Endothelial cell of umbilical vein (primary cell): ENCODE measurements around the gene GOLGA2. TPM values are rescaled to one million over a fixed set of nuclear protein-coding genes. Genes with fewer than 3 reads are reported as not detected.

Experiments
- BruUV-seq: library from RNA; stranded (reverse); fragments of 400-500 nt; replicated peaks from 2 replicates; lab custom pipeline; 2021; lab: Mats Ljungman, UMichigan
- CTCF ChIA-PET: fragments of 300-600, 350-600 bp; sonication (Branson Sonifier 250); formaldehyde crosslinking; loops from one replicate; lab custom pipeline; 2021; ENCODE audit warnings: antibody characterized with exemption, inconsistent platforms; lab: Charles Lee
- POLR2A ChIA-PET: fragments of 300-600, 350-600 bp; sonication (Branson Sonifier 250); formaldehyde crosslinking; loops from one replicate; lab custom pipeline; 2021; ENCODE audit warnings: antibody characterized with exemption, inconsistent platforms; lab: Charles Lee
- DNase-seq: peaks from one replicate; pipeline ENCODE4 v3.0.0-alpha.2; 2011; ENCODE audit warnings: low read depth, low spot score
- FAIRE-seq: peaks from 2 replicates; lab custom pipeline; 2011; peaks lifted over from hg19 to GRCh38; lab: Jason Lieb, UNC
- H2AFZ ChIP-seq: 2 replicates; pipeline ENCODE4 v1.6.0; 2012; ENCODE audit warnings: low read depth, low read length, control low read depth, inconsistent platforms
- H3K27ac ChIP-seq: 2 replicates; pipeline ENCODE4 v1.5.1; 2011; ENCODE audit warnings: low read depth, mild to moderate bottlenecking, control low read depth, low read length, moderate library complexity; ENCODE audit not compliant: insufficient read depth
- H3K27me3 ChIP-seq, 2 experiments: 2 replicates each; pipeline versions ENCODE4 v1.6.0 to v1.6.1; 2011; ENCODE audit warnings: low read length in 2 of 2, mixed read lengths in 1 of 2; ENCODE audit not compliant: control insufficient read depth in 2 of 2, insufficient read depth in 2 of 2
- H3K36me3 ChIP-seq, 2 experiments: 2 replicates in 1 of 2; 3 replicates in 1 of 2; pipeline ENCODE4 v1.5.1; 2011; ENCODE audit warnings: low read length in 2 of 2, mild to moderate bottlenecking in 1 of 2, moderate library complexity in 1 of 2; ENCODE audit not compliant: control insufficient read depth in 2 of 2, insufficient read depth in 2 of 2; ENCODE audit errors: extremely low read depth in 1 of 2
- H3K4me1 ChIP-seq: 3 replicates; pipeline ENCODE4 v1.5.1; 2011; ENCODE audit warnings: mild to moderate bottlenecking, low read length; ENCODE audit not compliant: control insufficient read depth, insufficient read depth; ENCODE audit errors: extremely low read depth
- H3K4me2 ChIP-seq: 2 replicates; pipeline ENCODE4 v1.6.1; 2011; ENCODE audit warnings: low read length, control low read depth, mixed read lengths; ENCODE audit not compliant: insufficient read depth
- H3K4me3 ChIP-seq, 3 experiments: fragments of 200-600 bp in 1 of 3; sonication (generic), shearing (Covaris generic) in 1 of 3; replicated peaks in 1 of 3; 2 replicates each; pipeline ENCODE4 v1.5.1; 2011 to 2016; ENCODE audit warnings: control low read depth in 3 of 3, low read length in 3 of 3, mild to moderate bottlenecking in 2 of 3, inconsistent platforms in 1 of 3, low read depth in 1 of 3, moderate library complexity in 1 of 3; ENCODE audit not compliant: insufficient read depth in 1 of 3
- H3K79me2 ChIP-seq: 2 replicates; pipeline ENCODE4 v1.6.0; 2012; ENCODE audit warnings: low read length, inconsistent platforms; ENCODE audit not compliant: control insufficient read depth, insufficient read depth
- H3K9ac ChIP-seq: replicated peaks from 2 replicates; pipeline ENCODE3; 2011; ENCODE audit warnings: low read length, control low read depth; ENCODE audit not compliant: insufficient read depth; ENCODE audit errors: extremely low read depth
- H3K9me1 ChIP-seq: replicated peaks from 3 replicates; pipeline ENCODE4 v1.6.0; 2011; ENCODE audit warnings: mild to moderate bottlenecking, low read length; ENCODE audit not compliant: control insufficient read depth, insufficient read depth; ENCODE audit errors: extremely low read depth
- H3K9me3 ChIP-seq: replicated peaks from 2 replicates; pipeline ENCODE4 v1.5.1; 2012; ENCODE audit warnings: low read length, inconsistent platforms; ENCODE audit not compliant: control insufficient read depth, insufficient read depth
- H4K20me1 ChIP-seq: replicated peaks from 2 replicates; pipeline ENCODE3; 2011; ENCODE audit warnings: mild to moderate bottlenecking, low read length; ENCODE audit not compliant: control insufficient read depth, insufficient read depth; ENCODE audit errors: extremely low read depth
- EZH2 ChIP-seq: IDR thresholded peaks from 2 replicates; pipeline ENCODE4 v1.6.1; 2012; ENCODE audit warnings: borderline replicate concordance, low read depth, mild to moderate bottlenecking, moderate library complexity, low read length, inconsistent platforms; ENCODE audit not compliant: severe bottlenecking
- FOS ChIP-seq: IDR thresholded peaks from 2 replicates; pipeline ENCODE4 v1.6.1; 2011; ENCODE audit warnings: mild to moderate bottlenecking, low read length, moderate library complexity, borderline replicate concordance; ENCODE audit not compliant: insufficient read depth
- GATA2 ChIP-seq: IDR thresholded peaks from 2 replicates; pipeline ENCODE4 v1.7.0; 2011; ENCODE audit warnings: low read depth, mild to moderate bottlenecking, moderate library complexity, mixed read lengths, low read length; ENCODE audit not compliant: insufficient read length, insufficient read depth
- JUN ChIP-seq: IDR thresholded peaks from 2 replicates; pipeline ENCODE4 v1.6.1; 2011; ENCODE audit warnings: borderline replicate concordance, low read depth; ENCODE audit not compliant: insufficient read length, insufficient read depth
- MYC ChIP-seq: IDR thresholded peaks from one replicate; pipeline ENCODE4 v1.6.1; 2011; ENCODE audit warnings: mild to moderate bottlenecking, low read depth, low read length
- POLR2A ChIP-seq: IDR thresholded peaks from 2 replicates; pipeline ENCODE4 v1.6.1; 2012; ENCODE audit warnings: low read depth, mild to moderate bottlenecking, control low read depth, low read length
- dilution Hi-C: fragments of 300-500 bp; cut with MboI; formaldehyde crosslinking; loops from one replicate; pipeline ENCODE4 v1.15.0; 2019; ENCODE audit warnings: low sequenced_read_pairs; ENCODE audit not compliant: extremely low pct_ligation_motif_present
- intact Hi-C: fragments of 100-400 bp; cut with micrococcal nuclease; formaldehyde crosslinking; loops from one replicate; pipeline ENCODE4 v1.10.0; 2022
- polyA plus RNA-seq, 4 experiments: library from polyadenylated mRNA; depleted of rRNA in 3 of 4; stranded (reverse) in 3 of 4; unstranded in 1 of 4; fragments of >200 nt; gene quantifications; 2 replicates each; pipeline versions ENCODE4 v1.2.1 to v1.2.3, GENCODE V29; 2011 to 2012; ENCODE audit warnings: missing spikeins in 1 of 4
- total RNA-seq: library from RNA; stranded (reverse); gene quantifications from 2 replicates; pipeline ENCODE4 v1.2.3, GENCODE V29; 2021
- TF ChIP-seq, protein P1 (sequence below): IDR thresholded peaks from 2 replicates; pipeline ENCODE4 v1.6.1; 2011; ENCODE audit not compliant: insufficient read depth, insufficient read length
- TF ChIP-seq, protein P2 (sequence below), 2 donors: IDR thresholded peaks; 1 replicate in 1 of 2; 2 replicates in 1 of 2; pipeline ENCODE4 v1.5.1; 2011; ENCODE audit warnings: low read length in 2 of 2, mild to moderate bottlenecking in 2 of 2, moderate library complexity in 2 of 2, control low read depth in 1 of 2, inconsistent platforms in 1 of 2, low read depth in 1 of 2; ENCODE audit not compliant: insufficient read depth in 1 of 2; ENCODE audit errors: extremely low read depth in 1 of 2

Gene GOLGA2
- total and polyA plus RNA-seq, 2 donors (not counting 3 experiments of a cell fraction or from before 2014, with no cell fraction given), result 52.3 to 114 TPM

DNA sequence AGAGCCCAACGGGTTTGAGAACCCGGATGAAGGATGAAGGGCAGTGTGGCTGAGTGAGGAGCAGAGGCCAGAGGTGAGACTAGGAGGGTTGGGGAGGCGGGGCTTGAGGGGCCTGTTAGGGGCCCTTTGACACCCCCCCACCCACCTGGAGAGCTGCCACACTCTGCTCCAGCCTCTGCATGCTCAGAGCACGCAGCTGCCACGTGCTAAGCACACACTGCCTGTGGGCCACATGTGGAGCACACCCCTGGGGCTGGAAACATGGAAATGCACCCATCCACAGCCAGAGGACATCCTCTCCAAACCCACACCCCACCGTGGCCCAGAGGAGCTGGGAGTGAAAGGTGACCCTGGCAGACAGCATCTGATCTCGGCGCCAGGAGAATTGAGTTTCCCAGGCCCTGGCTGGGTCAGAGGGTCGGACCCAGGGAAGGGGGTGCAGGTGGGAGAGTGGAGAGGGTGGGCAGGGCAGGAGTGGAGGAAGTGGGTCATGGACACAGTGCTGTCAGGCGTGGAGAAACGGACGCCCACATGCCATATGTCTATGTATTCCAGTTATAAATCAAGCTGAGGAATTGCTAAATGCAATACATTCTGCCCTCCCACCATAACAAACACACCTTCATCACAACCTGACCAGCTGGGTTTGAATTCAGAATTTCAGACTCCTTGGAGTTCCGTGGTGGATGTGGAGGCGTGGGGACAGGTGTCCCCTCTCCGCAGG is 66.7 kb downstream of the GOLGA2 start:
- H3K4me3 ChIP-seq, result no peak overlapping the region
- no peaks in the 10 kb centered on the region for H3K9me1 ChIP-seq
- H3K79me2 ChIP-seq, result no peaks in the 10 kb centered on the region
- H4K20me1 ChIP-seq, result no peaks in the 10 kb centered on the region
- ChIA-PET CTCF (interaction anchor here (1.2 kb wide), 1 partner anchor 16 kb away, joined by 3 read pairs; no protein-coding TSS in a partner anchor), POLR2A (no interaction called here)
- dilution Hi-C loops, result no loop called here
- H2AFZ ChIP-seq, result no peak overlapping the region
- H3K27me3 ChIP-seq, result peaks cover 18 to 20% of the 10 kb centered on the region in 2 experiments
- no peak overlapping the region for H3K4me2 ChIP-seq
- TF ChIP-seq EZH2 (no peak), JUN (no peak), GATA2 (no peak), POLR2A (no peak), FOS (no peak)
- DNase-seq (no peak), FAIRE-seq (no peak)
- no peak overlapping the region for H3K9ac ChIP-seq
- no TSS peak for BruUV-seq
- H3K27ac ChIP-seq, result no peak overlapping the region
- H3K9me3 ChIP-seq, result no peaks in the 10 kb centered on the region
- intact Hi-C loops, result no loop called here
- H3K4me1 ChIP-seq, result no peaks in the 10 kb centered on the region
- H3K36me3 ChIP-seq, result no peaks in the 10 kb centered on the region

DNA sequence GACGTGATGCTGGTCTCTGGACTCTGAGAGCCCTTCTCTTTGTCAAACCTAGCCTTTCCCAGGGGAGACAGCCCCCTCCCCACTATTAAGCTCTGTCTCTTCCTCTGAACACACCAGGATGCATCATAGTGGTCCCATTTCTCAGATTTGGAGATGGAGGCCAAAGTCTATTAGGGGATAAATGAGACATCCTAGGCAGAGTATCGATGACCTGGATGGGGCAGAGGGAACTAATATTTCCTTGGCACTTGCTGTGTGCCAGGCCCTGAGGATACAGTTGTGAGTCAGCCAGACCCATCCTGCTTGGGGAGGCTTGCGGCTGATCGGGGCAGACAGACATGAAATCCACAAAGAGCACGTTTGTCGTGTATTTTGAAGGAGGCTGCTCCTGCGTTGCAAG is 67.4 kb downstream of the GOLGA2 start:
- no TSS peak for BruUV-seq
- DNase-seq (no peak), FAIRE-seq (no peak)
- Histone ChIP-seq H3K4me1 (peaks cover 3% of the 10 kb centered on the region), H4K20me1 (no peaks in the 10 kb centered on the region), H3K9me1 (no peaks in the 10 kb centered on the region), H3K79me2 (no peaks in the 10 kb centered on the region), H3K27ac (no peak overlapping the region), H3K4me3 (no peak overlapping the region), H3K9me3 (no peaks in the 10 kb centered on the region), H3K4me2 (no peak overlapping the region), H3K36me3 (no peaks in the 10 kb centered on the region), H3K9ac (no peak overlapping the region), H2AFZ (no peak overlapping the region), H3K27me3 (peaks cover 18 to 21% of the 10 kb centered on the region in 2 experiments)
- intact Hi-C loops (no loop called here), dilution Hi-C loops (no loop called here)
- ChIA-PET CTCF (interaction anchor here (2.3 kb wide), 1 partner anchor 8 kb away, joined by 10 read pairs; no protein-coding TSS in a partner anchor), POLR2A (no interaction called here)
- TF ChIP-seq FOS (no peak), MYC (no peak), GATA2 (no peak), POLR2A (no peak)
- TF ChIP-seq, protein P1, sequence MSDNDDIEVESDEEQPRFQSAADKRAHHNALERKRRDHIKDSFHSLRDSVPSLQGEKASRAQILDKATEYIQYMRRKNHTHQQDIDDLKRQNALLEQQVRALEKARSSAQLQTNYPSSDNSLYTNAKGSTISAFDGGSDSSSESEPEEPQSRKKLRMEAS, result no peak
- TF ChIP-seq, protein P2, sequence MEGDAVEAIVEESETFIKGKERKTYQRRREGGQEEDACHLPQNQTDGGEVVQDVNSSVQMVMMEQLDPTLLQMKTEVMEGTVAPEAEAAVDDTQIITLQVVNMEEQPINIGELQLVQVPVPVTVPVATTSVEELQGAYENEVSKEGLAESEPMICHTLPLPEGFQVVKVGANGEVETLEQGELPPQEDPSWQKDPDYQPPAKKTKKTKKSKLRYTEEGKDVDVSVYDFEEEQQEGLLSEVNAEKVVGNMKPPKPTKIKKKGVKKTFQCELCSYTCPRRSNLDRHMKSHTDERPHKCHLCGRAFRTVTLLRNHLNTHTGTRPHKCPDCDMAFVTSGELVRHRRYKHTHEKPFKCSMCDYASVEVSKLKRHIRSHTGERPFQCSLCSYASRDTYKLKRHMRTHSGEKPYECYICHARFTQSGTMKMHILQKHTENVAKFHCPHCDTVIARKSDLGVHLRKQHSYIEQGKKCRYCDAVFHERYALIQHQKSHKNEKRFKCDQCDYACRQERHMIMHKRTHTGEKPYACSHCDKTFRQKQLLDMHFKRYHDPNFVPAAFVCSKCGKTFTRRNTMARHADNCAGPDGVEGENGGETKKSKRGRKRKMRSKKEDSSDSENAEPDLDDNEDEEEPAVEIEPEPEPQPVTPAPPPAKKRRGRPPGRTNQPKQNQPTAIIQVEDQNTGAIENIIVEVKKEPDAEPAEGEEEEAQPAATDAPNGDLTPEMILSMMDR (IDR thresholded peaks at IDR 0.05; ENCODE audit: extremely low read depth in 1 of 2, insufficient read depth in 1 of 2, low read depth in 1 of 2, low read length in 2 of 2), result no peak
